ENCODE data around the gene HNRNPK.
"Not testable (repeated sequence)": the region's sequence is repeated elsewhere in the genome, so short reads cannot be mapped to it uniquely, and the experiment has no call there.

HNRNPK gene

GRCh38 chr9:83956086-83956435, 24.0 kb downstream of the HNRNPK start:
- Histone ChIP-seq H3K27ac (ENCODE audit: low read length, poor library complexity, severe bottlenecking) (no peak overlapping the region), H4K8ac (ENCODE audit: low read length) (peak overlapping the region; percentile 92), H3K9ac (ENCODE audit: low read length) (peak overlapping the region; percentile 95), H3K9me3 (ENCODE audit: control insufficient read depth, low read length) (no peaks in the 10 kb centered on the region), H3K4me3 (ENCODE audit: insufficient read depth in 1 of 2, low read depth in 1 of 2, low read length in 2 of 2) (peak overlapping the region; percentile 46 to 91), H2BK15ac (ENCODE audit: low read depth, poor library complexity, severe bottlenecking) (peak overlapping the region; percentile 26), H2BK5ac (ENCODE audit: low read depth, low read length, poor library complexity, severe bottlenecking) (no peak overlapping the region), H3K18ac (ENCODE audit: low read depth in 1 of 2, low read length in 2 of 2) (peak overlapping the region in 1 of 2 experiments; percentile 38), H2AFZ (ENCODE audit: low read depth, low read length) (no peak overlapping the region), H3K4me1 (ENCODE audit: control insufficient read depth, insufficient read depth, low read depth, low read length) (peaks cover 6% of the 10 kb centered on the region), H3K79me1 (replicated peaks; ENCODE audit: low read length, poor library complexity, severe bottlenecking) (no peaks in the 10 kb centered on the region), H3K27me3 (ENCODE audit: control insufficient read depth in 1 of 2, insufficient read depth in 1 of 2, low read length in 2 of 2) (no peaks in the 10 kb centered on the region), H4K91ac (ENCODE audit: low read length) (peak overlapping the region; percentile 1), H3K36me3 (ENCODE audit: control insufficient read depth in 1 of 2, insufficient read depth in 2 of 2, low read depth in 1 of 2, low read length in 2 of 2) (peaks cover 7 to 19% of the 10 kb centered on the region in 2 experiments), H3K23ac (ENCODE audit: low read length in 2 of 2) (no peak overlapping the region), H2AK5ac (ENCODE audit: low read length, severe bottlenecking) (no peak overlapping the region), H3K4ac (ENCODE audit: low read depth in 1 of 2, low read length in 2 of 2) (peak overlapping the region in 1 of 2 experiments; percentile 62), H2BK120ac (ENCODE audit: low read depth, low read length) (no peak overlapping the region), H2BK12ac (ENCODE audit: low read length in 2 of 2) (no peak overlapping the region), H3K14ac (ENCODE audit: low read length in 2 of 2) (no peak overlapping the region), H3K4me2 (ENCODE audit: low read length, poor library complexity, severe bottlenecking) (peak overlapping the region; percentile 33)
- 91% methylated on average over 23 of the region's 23 CpGs for WGBS
- DNase-seq: no peak

GRCh38 chr9:83948096-83948495, 31.9 kb downstream of the HNRNPK start:
- H3K14ac ChIP-seq (ENCODE audit: low read length in 2 of 2); H3K23ac ChIP-seq (ENCODE audit: low read length in 2 of 2); H2BK12ac ChIP-seq (ENCODE audit: low read length in 2 of 2); H2AK5ac ChIP-seq (ENCODE audit: low read length, severe bottlenecking); H4K8ac ChIP-seq (ENCODE audit: low read length); H3K27me3 ChIP-seq (ENCODE audit: control insufficient read depth in 1 of 2, insufficient read depth in 1 of 2, low read length in 2 of 2); H3K79me1 ChIP-seq (replicated peaks; ENCODE audit: low read length, poor library complexity, severe bottlenecking); H4K91ac ChIP-seq (ENCODE audit: low read length); DNase-seq; H3K18ac ChIP-seq (ENCODE audit: low read depth in 1 of 2, low read length in 2 of 2); H3K4me3 ChIP-seq (ENCODE audit: insufficient read depth in 1 of 2, low read depth in 1 of 2, low read length in 2 of 2); H2BK120ac ChIP-seq (ENCODE audit: low read depth, low read length); H2BK15ac ChIP-seq (ENCODE audit: low read depth, poor library complexity, severe bottlenecking); H3K9me3 ChIP-seq (ENCODE audit: control insufficient read depth, low read length); H2BK5ac ChIP-seq (ENCODE audit: low read depth, low read length, poor library complexity, severe bottlenecking); H3K4ac ChIP-seq (ENCODE audit: low read depth in 1 of 2, low read length in 2 of 2); H3K27ac ChIP-seq (ENCODE audit: low read length, poor library complexity, severe bottlenecking); H3K9ac ChIP-seq (ENCODE audit: low read length); H2AFZ ChIP-seq (ENCODE audit: low read depth, low read length); H3K4me2 ChIP-seq (ENCODE audit: low read length, poor library complexity, severe bottlenecking); H3K4me1 ChIP-seq (ENCODE audit: control insufficient read depth, insufficient read depth, low read depth, low read length): not testable (repeated sequence)
- H3K36me3 ChIP-seq (ENCODE audit: control insufficient read depth in 1 of 2, insufficient read depth in 2 of 2, low read depth in 1 of 2, low read length in 2 of 2): peaks cover 10 to 42% of the 10 kb centered on the region in 2 experiments
- WGBS: 97% methylated on average over 29 of the region's 39 CpGs

GRCh38 chr9:83940590-83941303, 39.3 kb downstream of the HNRNPK start:
- no peak overlapping the region for H2AK5ac ChIP-seq (ENCODE audit: low read length, severe bottlenecking)
- no peak overlapping the region for H4K91ac ChIP-seq (ENCODE audit: low read length)
- no peak overlapping the region for H3K27ac ChIP-seq (ENCODE audit: low read length, poor library complexity, severe bottlenecking)
- no peak overlapping the region for H2AFZ ChIP-seq (ENCODE audit: low read depth, low read length)
- no peak overlapping the region for H2BK5ac ChIP-seq (ENCODE audit: low read depth, low read length, poor library complexity, severe bottlenecking)
- H3K4me2 ChIP-seq (ENCODE audit: low read length, poor library complexity, severe bottlenecking): no peak overlapping the region
- H2BK120ac ChIP-seq (ENCODE audit: low read depth, low read length): no peak overlapping the region
- H3K79me1 ChIP-seq (replicated peaks; ENCODE audit: low read length, poor library complexity, severe bottlenecking): no peaks in the 10 kb centered on the region
- H2BK15ac ChIP-seq (ENCODE audit: low read depth, poor library complexity, severe bottlenecking): no peak overlapping the region
- H3K14ac ChIP-seq (ENCODE audit: low read length in 2 of 2): no peak overlapping the region
- WGBS: 94% methylated on average over 4 of the region's 5 CpGs
- H2BK12ac ChIP-seq (ENCODE audit: low read length in 2 of 2): no peak overlapping the region
- no peaks in the 10 kb centered on the region for H3K4me1 ChIP-seq (ENCODE audit: control insufficient read depth, insufficient read depth, low read depth, low read length)
- no peak overlapping the region for H3K9ac ChIP-seq (ENCODE audit: low read length)
- peaks cover 3 to 64% of the 10 kb centered on the region in 2 experiments for H3K36me3 ChIP-seq (ENCODE audit: control insufficient read depth in 1 of 2, insufficient read depth in 2 of 2, low read depth in 1 of 2, low read length in 2 of 2)
- H3K23ac ChIP-seq (ENCODE audit: low read length in 2 of 2): no peak overlapping the region
- H3K27me3 ChIP-seq (ENCODE audit: control insufficient read depth in 1 of 2, insufficient read depth in 1 of 2, low read length in 2 of 2): no peaks in the 10 kb centered on the region
- H3K9me3 ChIP-seq (ENCODE audit: control insufficient read depth, low read length): no peaks in the 10 kb centered on the region
- no peak overlapping the region for H3K4me3 ChIP-seq (ENCODE audit: insufficient read depth in 1 of 2, low read depth in 1 of 2, low read length in 2 of 2)
- no peak overlapping the region for H4K8ac ChIP-seq (ENCODE audit: low read length)
- H3K4ac ChIP-seq (ENCODE audit: low read depth in 1 of 2, low read length in 2 of 2): no peak overlapping the region
- no peak for DNase-seq
- H3K18ac ChIP-seq (ENCODE audit: low read depth in 1 of 2, low read length in 2 of 2): no peak overlapping the region

- H2AFZ ChIP-seq (ENCODE audit: low read depth, low read length): no peak overlapping the region
- H3K9me3 ChIP-seq (ENCODE audit: control insufficient read depth, low read length): no peaks in the 10 kb centered on the region
- H3K14ac ChIP-seq (ENCODE audit: low read length in 2 of 2): no peak overlapping the region
- H2BK5ac ChIP-seq (ENCODE audit: low read depth, low read length, poor library complexity, severe bottlenecking): no peak overlapping the region
- no peak overlapping the region for H4K8ac ChIP-seq (ENCODE audit: low read length)
- H2BK12ac ChIP-seq (ENCODE audit: low read length in 2 of 2): no peak overlapping the region
- H3K9ac ChIP-seq (ENCODE audit: low read length): no peak overlapping the region
- no peak overlapping the region for H2AK5ac ChIP-seq (ENCODE audit: low read length, severe bottlenecking)
- no CpG with 5 or more reads among the region's 1 CpG for WGBS
- no peak overlapping the region for H3K4me3 ChIP-seq (ENCODE audit: insufficient read depth in 1 of 2, low read depth in 1 of 2, low read length in 2 of 2)
- no peaks in the 10 kb centered on the region for H3K27me3 ChIP-seq (ENCODE audit: control insufficient read depth in 1 of 2, insufficient read depth in 1 of 2, low read length in 2 of 2)
- no peak overlapping the region for H2BK15ac ChIP-seq (ENCODE audit: low read depth, poor library complexity, severe bottlenecking)
- no peak overlapping the region for H3K27ac ChIP-seq (ENCODE audit: low read length, poor library complexity, severe bottlenecking)
- H3K23ac ChIP-seq (ENCODE audit: low read length in 2 of 2): no peak overlapping the region
- no peak overlapping the region for H4K91ac ChIP-seq (ENCODE audit: low read length)
- H3K4me2 ChIP-seq (ENCODE audit: low read length, poor library complexity, severe bottlenecking): no peak overlapping the region
- H3K36me3 ChIP-seq (ENCODE audit: control insufficient read depth in 1 of 2, insufficient read depth in 2 of 2, low read depth in 1 of 2, low read length in 2 of 2): peaks cover 3 to 44% of the 10 kb centered on the region in 2 experiments
- peaks cover 2% of the 10 kb centered on the region for H3K4me1 ChIP-seq (ENCODE audit: control insufficient read depth, insufficient read depth, low read depth, low read length)
- H2BK120ac ChIP-seq (ENCODE audit: low read depth, low read length): no peak overlapping the region
- H3K79me1 ChIP-seq (replicated peaks; ENCODE audit: low read length, poor library complexity, severe bottlenecking): no peaks in the 10 kb centered on the region
- H3K4ac ChIP-seq (ENCODE audit: low read depth in 1 of 2, low read length in 2 of 2): no peak overlapping the region
- no peak overlapping the region for H3K18ac ChIP-seq (ENCODE audit: low read depth in 1 of 2, low read length in 2 of 2)
- DNase-seq: peak; percentile 78
These were observed 42.1 kb downstream of the HNRNPK start for GRCh38 chr9:83937861-83938455.
